HL-60 (cell line): Measurements from ENCODE around the gene CMIP.

ENCODE experiments used
- DNase-seq, 2 experiments: peaks; one replicate each; pipeline ENCODE4 v3.0.0-alpha.2; 2010 to 2020; ENCODE audit warnings: low read depth in 1 of 2, low spot score in 1 of 2
- H3K27ac ChIP-seq: fragments of 250-450 bp; sonication (Bioruptor Pico); replicated peaks from 2 replicates; pipeline ENCODE4 v1.5.1; 2020; ENCODE audit warnings: mild to moderate bottlenecking, moderate library complexity
- H3K27me3 ChIP-seq: fragments of 250-450 bp; sonication (Bioruptor Pico); 2 replicates; pipeline ENCODE4 v1.5.1; 2021; ENCODE audit warnings: mild to moderate bottlenecking, moderate library complexity; ENCODE audit not compliant: insufficient read depth, poor library complexity, severe bottlenecking
- H3K4me3 ChIP-seq: replicated peaks from 2 replicates; pipeline ENCODE4 v1.5.1; 2011; ENCODE audit warnings: mild to moderate bottlenecking, control low read depth, low read length; ENCODE audit not compliant: insufficient read depth
- CTCF ChIP-seq: IDR thresholded peaks from one replicate; pipeline ENCODE4 v1.5.1; 2011; ENCODE audit warnings: low read length, control low read depth, inconsistent platforms; ENCODE audit not compliant: insufficient read depth
- GABPA ChIP-seq: IDR thresholded peaks from 2 replicates; pipeline ENCODE4 v1.6.1; 2012; ENCODE audit warnings: low read depth
- POLR2AphosphoS5 ChIP-seq: IDR thresholded peaks from 2 replicates; pipeline ENCODE4 v1.6.1; 2012; ENCODE audit warnings: low read depth
- REST ChIP-seq: IDR thresholded peaks from 2 replicates; pipeline ENCODE4 v1.6.1; 2012; ENCODE audit warnings: low read depth; ENCODE audit not compliant: insufficient replicate concordance
- SPI1 ChIP-seq: IDR thresholded peaks from 2 replicates; pipeline ENCODE4 v1.6.1; 2012; ENCODE audit warnings: low read depth, mild to moderate bottlenecking, borderline replicate concordance

The CMIP gene

GRCh38 chr16:81515721-81516120, 71.1 kb downstream of the CMIP start:
- Histone ChIP-seq H3K4me3 (no peak overlapping the region), H3K27me3 (no peaks in the 10 kb centered on the region), H3K27ac (no peak overlapping the region)
- DNase-seq = no peak
- no peak for TF ChIP-seq CTCF

GRCh38 chr16:81516478-81517149, 72.0 kb downstream of the CMIP start:
- DNase-seq = no peak
- no peak for TF ChIP-seq REST
- TF ChIP-seq GABPA = no peak
- TF ChIP-seq POLR2AphosphoS5 = no peak
- no peak for TF ChIP-seq SPI1
- no peak for TF ChIP-seq CTCF
- Histone ChIP-seq H3K27me3 (no peaks in the 10 kb centered on the region), H3K27ac (no peak overlapping the region), H3K4me3 (no peak overlapping the region)

- Histone ChIP-seq H3K27ac (no peak overlapping the region), H3K27me3 (no peaks in the 10 kb centered on the region), H3K4me3 (no peak overlapping the region)
- DNase-seq = no peak
- TF ChIP-seq GABPA = no peak
These were observed 72.5 kb downstream of the CMIP start for GRCh38 chr16:81517150-81517499.

- no peaks in the 10 kb centered on the region for H3K27me3 ChIP-seq
- no peak overlapping the region for H3K4me3 ChIP-seq
- no peak for TF ChIP-seq POLR2AphosphoS5
- TF ChIP-seq REST = no peak
- no peak for TF ChIP-seq GABPA
- TF ChIP-seq SPI1 = no peak
- no peak overlapping the region for H3K27ac ChIP-seq
- DNase-seq = no peak
These were observed 73.2 kb downstream of the CMIP start for GRCh38 chr16:81517629-81518438.

GRCh38 chr16:81518439-81518757, 73.8 kb downstream of the CMIP start:
- TF ChIP-seq REST = no peak
- TF ChIP-seq SPI1 = no peak
- no peak for TF ChIP-seq CTCF
- TF ChIP-seq POLR2AphosphoS5 = no peak
- TF ChIP-seq GABPA = no peak
- Histone ChIP-seq H3K4me3 (no peak overlapping the region), H3K27me3 (no peaks in the 10 kb centered on the region), H3K27ac (no peak overlapping the region)
- no peak for DNase-seq
